ENCODE data around the gene SPOP. TPM values are rescaled to one million over a fixed set of nuclear protein-coding genes. Genes with fewer than 3 reads are reported as not detected.
"Not testable (repeated sequence)": the region's sequence is repeated elsewhere in the genome, so short reads cannot be mapped to it uniquely, and the experiment has no call there.

The SPOP gene
- 63.9 and 68.6 TPM in 2 replicates for total RNA-seq
- long read RNA-seq, transcript SPOP-202 (11 exons, 2,985 nt): minor isoform, 22 of 643 reads
- long read RNA-seq, transcript SPOP-201 (11 exons, 2,965 nt): minor isoform, 63 of 643 reads
- long read RNA-seq, transcript SPOP-206 (10 exons, 1,865 nt): major isoform, 460 of 643 reads
- long read RNA-seq, partial matches to known transcripts: 6 of 643 reads
- long read RNA-seq, other reads (novel, unspliced or antisense): 90 of 643 reads

DNA sequence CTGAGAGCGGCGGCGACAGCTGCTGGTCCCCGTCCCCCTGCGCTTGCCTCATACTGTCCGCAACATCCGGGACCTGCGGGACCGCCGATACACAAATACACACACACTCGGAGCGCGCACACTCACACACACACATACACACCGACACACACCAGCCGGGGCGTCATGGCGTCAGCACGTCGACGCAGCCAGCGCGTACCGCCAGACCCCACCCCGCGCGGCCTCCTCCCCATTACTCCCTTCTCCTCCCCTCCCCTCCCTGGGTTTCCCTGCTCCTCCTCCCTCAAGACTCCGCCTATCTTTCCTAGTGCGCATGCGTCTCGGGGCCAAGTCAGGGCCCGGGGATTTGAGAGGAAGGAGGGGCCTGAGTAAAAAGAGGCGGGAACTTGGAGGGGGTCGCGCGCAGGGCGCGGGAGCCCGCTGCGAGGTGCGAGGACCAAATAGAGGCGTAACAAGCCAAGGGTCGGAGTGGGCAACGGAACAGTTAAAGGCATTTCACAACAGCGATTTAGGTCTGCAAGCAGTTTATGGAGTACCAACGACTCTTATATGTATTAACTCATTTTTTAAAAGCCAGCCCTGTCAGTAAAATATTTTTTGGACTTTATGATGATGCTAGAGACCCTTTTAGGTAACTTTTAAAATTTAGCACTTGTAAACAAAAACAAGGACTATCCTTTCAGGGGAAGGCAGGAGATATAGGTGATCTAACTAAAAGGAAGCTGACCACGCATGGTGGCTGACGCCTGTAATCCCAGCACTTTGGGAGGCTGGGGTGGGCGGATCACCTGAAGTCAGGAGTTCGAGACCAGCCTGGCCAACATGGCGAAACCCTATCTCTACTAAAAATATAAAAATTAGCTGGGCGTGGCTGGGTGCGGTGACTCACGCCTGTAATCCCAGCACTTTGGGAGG, at the start of gene SPOP:
TSS of gene SPOP (minus strand) at position 165 of the 915 bp plus-strand sequence. CDS start 55,287 bp downstream, outside the sequence.
- TF ChIP-seq, protein P1, sequence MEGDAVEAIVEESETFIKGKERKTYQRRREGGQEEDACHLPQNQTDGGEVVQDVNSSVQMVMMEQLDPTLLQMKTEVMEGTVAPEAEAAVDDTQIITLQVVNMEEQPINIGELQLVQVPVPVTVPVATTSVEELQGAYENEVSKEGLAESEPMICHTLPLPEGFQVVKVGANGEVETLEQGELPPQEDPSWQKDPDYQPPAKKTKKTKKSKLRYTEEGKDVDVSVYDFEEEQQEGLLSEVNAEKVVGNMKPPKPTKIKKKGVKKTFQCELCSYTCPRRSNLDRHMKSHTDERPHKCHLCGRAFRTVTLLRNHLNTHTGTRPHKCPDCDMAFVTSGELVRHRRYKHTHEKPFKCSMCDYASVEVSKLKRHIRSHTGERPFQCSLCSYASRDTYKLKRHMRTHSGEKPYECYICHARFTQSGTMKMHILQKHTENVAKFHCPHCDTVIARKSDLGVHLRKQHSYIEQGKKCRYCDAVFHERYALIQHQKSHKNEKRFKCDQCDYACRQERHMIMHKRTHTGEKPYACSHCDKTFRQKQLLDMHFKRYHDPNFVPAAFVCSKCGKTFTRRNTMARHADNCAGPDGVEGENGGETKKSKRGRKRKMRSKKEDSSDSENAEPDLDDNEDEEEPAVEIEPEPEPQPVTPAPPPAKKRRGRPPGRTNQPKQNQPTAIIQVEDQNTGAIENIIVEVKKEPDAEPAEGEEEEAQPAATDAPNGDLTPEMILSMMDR (IDR thresholded peaks at IDR 0.05): no peak
- no peaks in the 10 kb centered on the region for H3K9me3 Mint-ChIP-seq (ENCODE audit: unreplicated experiment)
- peak within 1 kb of the TSS; percentile 99 for H3K27ac Mint-ChIP-seq (ENCODE audit: unreplicated experiment)
- peak; percentile 100 for DNase-seq (ENCODE audit: extremely low spot score, unreplicated experiment)
- H3K4me3 Mint-ChIP-seq (ENCODE audit: unreplicated experiment): peak within 1 kb of the TSS; percentile 97
- H3K4me1 Mint-ChIP-seq (ENCODE audit: unreplicated experiment): peaks cover 38% of the 10 kb centered on the region
- H3K27me3 Mint-ChIP-seq (ENCODE audit: unreplicated experiment): peaks cover 5% of the 10 kb centered on the region
- H3K36me3 Mint-ChIP-seq (ENCODE audit: unreplicated experiment): peaks cover 10% of the 10 kb centered on the region

DNA sequence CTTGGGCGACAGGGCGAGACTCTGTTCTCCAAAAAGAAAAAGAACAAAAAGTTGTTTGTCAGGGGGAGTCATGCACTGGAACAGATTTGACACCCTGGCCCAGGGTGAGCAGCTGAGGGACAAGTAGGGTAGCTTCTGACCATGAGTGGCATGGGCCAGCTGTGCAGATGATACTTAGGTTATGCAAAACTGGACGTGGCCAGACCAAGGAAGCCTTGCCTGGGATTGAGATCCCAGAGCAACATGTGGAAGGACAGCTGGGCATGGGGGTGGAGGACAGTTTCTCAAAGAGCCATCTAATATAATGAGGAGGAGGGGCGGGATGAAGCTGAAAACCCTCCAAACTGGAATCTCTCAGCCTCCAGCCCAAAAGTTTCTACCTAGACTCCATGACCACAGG, 49.5 kb upstream of the SPOP start:
- Mint-ChIP-seq H3K9me3 (ENCODE audit: unreplicated experiment) (no peaks in the 10 kb centered on the region), H3K36me3 (ENCODE audit: unreplicated experiment) (no peaks in the 10 kb centered on the region), H3K27ac (ENCODE audit: unreplicated experiment) (no peak overlapping the region)

DNA sequence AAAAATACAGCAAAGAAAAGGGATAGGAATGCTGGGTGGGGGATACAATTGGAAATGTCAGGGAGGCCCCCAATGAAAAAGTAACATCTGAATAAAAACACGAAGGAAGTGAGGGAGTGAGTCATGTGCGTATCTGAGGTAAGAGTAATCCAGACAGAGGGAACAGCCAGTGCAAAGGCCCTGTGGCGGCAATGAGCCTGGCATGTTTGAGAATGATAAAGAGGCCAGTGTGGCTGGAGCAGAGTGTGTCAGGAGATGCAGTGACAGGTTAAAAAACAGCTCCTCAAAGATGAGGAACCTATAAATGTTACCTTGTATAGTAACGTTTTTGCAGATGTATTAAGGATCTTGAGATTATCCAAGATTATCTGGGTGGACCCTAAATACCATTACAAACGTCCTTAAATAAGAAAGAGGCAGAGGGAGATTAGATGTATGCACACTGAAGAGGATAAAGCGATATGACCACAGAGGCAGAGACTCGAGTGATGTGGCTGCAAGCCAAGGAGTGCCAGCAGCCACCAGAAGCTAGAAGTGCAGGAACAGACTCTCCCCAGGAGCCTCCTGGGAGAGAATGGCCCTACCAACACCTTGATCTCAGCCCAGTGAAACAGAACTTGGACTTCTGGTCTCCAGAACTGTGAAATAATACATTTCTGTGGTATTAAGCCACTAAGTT, 47.7 kb upstream of the SPOP start:
- H3K27ac Mint-ChIP-seq (ENCODE audit: unreplicated experiment): no peak overlapping the region
- no peaks in the 10 kb centered on the region for H3K36me3 Mint-ChIP-seq (ENCODE audit: unreplicated experiment)
- TF ChIP-seq, protein P1 (IDR thresholded peaks at IDR 0.05): no peak
- H3K27me3 Mint-ChIP-seq (ENCODE audit: unreplicated experiment): no peaks in the 10 kb centered on the region
- no peak overlapping the region for H3K4me3 Mint-ChIP-seq (ENCODE audit: unreplicated experiment)
- no peaks in the 10 kb centered on the region for H3K9me3 Mint-ChIP-seq (ENCODE audit: unreplicated experiment)
- no peak for DNase-seq (ENCODE audit: extremely low spot score, unreplicated experiment)
- no peaks in the 10 kb centered on the region for H3K4me1 Mint-ChIP-seq (ENCODE audit: unreplicated experiment)

More for the DNA sequence above, 49.5 kb upstream of the SPOP start:
- DNase-seq (ENCODE audit: extremely low spot score, unreplicated experiment): no peak
- Mint-ChIP-seq H3K4me3 (ENCODE audit: unreplicated experiment) (no peak overlapping the region), H3K27me3 (ENCODE audit: unreplicated experiment) (no peaks in the 10 kb centered on the region), H3K4me1 (ENCODE audit: unreplicated experiment) (no peaks in the 10 kb centered on the region)
- TF ChIP-seq, protein P1 (IDR thresholded peaks at IDR 0.05): no peak

DNA sequence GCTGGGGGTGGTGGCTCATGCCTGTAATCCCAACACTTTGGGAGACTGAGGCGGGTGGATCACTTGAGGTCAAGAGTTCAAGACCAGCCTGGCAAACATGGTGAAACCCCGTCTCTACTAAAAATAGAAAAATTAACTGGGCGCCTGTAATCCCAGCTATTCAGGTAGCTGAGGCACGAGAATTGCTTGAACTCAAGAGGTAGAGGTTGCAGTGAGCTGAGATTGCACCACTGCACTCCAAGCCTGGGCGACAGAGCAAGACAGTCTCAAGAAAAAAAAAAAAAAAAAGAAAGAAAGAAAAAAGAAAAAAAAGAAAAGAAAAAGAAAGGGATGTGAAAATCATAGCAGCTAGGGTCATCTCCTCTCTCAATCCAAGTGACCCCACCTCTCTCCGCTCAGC, 46.7 kb upstream of the SPOP start:
- not testable (repeated sequence) for H3K4me3 Mint-ChIP-seq (ENCODE audit: unreplicated experiment); H3K27ac Mint-ChIP-seq (ENCODE audit: unreplicated experiment); DNase-seq (ENCODE audit: extremely low spot score, unreplicated experiment); H3K4me1 Mint-ChIP-seq (ENCODE audit: unreplicated experiment); H3K36me3 Mint-ChIP-seq (ENCODE audit: unreplicated experiment); H3K9me3 Mint-ChIP-seq (ENCODE audit: unreplicated experiment); H3K27me3 Mint-ChIP-seq (ENCODE audit: unreplicated experiment)

DNA sequence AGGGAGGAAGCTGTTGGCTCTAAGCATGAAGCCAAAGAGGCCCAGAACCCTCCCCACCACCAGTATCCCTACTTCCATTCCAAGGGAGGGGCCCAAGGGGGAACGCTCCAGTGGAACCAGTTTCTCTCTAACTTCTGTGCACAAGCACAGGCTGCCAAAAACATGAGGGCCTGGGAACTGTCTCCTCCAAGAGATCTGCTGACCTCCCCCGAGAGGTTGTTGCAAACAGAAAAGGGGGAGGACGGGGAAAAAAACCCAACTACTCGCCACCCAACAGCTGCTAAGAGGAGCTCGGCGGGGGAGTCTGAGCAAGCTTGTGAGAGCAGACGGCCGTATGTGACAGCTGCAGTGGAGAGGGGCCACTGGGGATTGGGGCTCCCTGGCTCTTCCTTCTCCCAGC, 45.5 kb upstream of the SPOP start:
- Mint-ChIP-seq H3K9me3 (ENCODE audit: unreplicated experiment) (no peaks in the 10 kb centered on the region), H3K36me3 (ENCODE audit: unreplicated experiment) (no peaks in the 10 kb centered on the region), H3K4me1 (ENCODE audit: unreplicated experiment) (no peaks in the 10 kb centered on the region), H3K27ac (ENCODE audit: unreplicated experiment) (no peak overlapping the region), H3K4me3 (ENCODE audit: unreplicated experiment) (no peak overlapping the region), H3K27me3 (ENCODE audit: unreplicated experiment) (no peaks in the 10 kb centered on the region)
- TF ChIP-seq, protein P1 (IDR thresholded peaks at IDR 0.05): no peak
- no peak for DNase-seq (ENCODE audit: extremely low spot score, unreplicated experiment)

Measured in osteocyte (in vitro differentiated cells).